Mucosa of stomach (tissue), 1 donor: ENCODE measurements around the gene MEGF11.

Experiments used
- H3K27me3 ChIP-seq: one replicate; pipeline ENCODE4 v1.7.0; 2013; ENCODE audit warnings: mild to moderate bottlenecking, low read length; ENCODE audit not compliant: control insufficient read depth, insufficient read depth
- H3K36me3 ChIP-seq: one replicate; pipeline ENCODE4 v1.7.0; 2013; ENCODE audit warnings: low read length; ENCODE audit not compliant: control insufficient read depth, insufficient read depth
- H3K4me1 ChIP-seq: one replicate; pipeline ENCODE4 v1.7.0; 2013; ENCODE audit warnings: mild to moderate bottlenecking, low read length; ENCODE audit not compliant: control insufficient read depth, insufficient read depth
- H3K4me3 ChIP-seq: one replicate; pipeline ENCODE4 v1.7.0; 2013; ENCODE audit warnings: low read length
- H3K9ac ChIP-seq: one replicate; pipeline ENCODE4 v1.7.0; 2013; ENCODE audit warnings: mild to moderate bottlenecking, low read length, moderate library complexity
- H3K9me3 ChIP-seq: one replicate; pipeline ENCODE4 v1.7.0; 2013; ENCODE audit warnings: mild to moderate bottlenecking, low read length, moderate library complexity; ENCODE audit not compliant: control insufficient read depth
- donor health status: Pancreatic carcinoma.

Gene MEGF11

GRCh38 chr15:66128116-66128680, 125.4 kb downstream of the MEGF11 start:
- peaks cover 9% of the 10 kb centered on the region for H3K4me1 ChIP-seq
- H3K9me3 ChIP-seq, result no peaks in the 10 kb centered on the region
- H3K27me3 ChIP-seq, result peaks cover 11% of the 10 kb centered on the region
- no peak overlapping the region for H3K9ac ChIP-seq
- no peak overlapping the region for H3K4me3 ChIP-seq
- H3K36me3 ChIP-seq, result no peaks in the 10 kb centered on the region

DNA sequence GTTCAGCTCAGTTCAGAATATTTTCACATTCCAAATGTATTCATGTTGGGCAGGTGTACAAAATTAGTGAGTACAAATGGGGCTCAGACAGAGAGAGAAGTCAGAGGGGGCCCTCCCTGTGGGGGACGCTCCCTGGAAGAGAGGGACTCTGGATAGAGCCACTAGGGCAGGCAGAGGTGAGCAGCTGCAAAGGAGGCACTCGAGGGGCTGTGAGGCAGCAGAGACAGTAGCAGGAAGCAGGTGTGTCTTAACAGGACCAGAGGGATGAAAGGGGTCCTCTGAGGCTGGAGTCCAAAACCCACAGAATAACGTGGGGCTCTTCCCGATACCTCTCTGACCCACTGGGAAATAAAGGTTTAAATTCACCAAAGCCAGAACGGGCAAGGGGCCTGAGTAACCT, 127.1 kb downstream of the MEGF11 start:
- no peak overlapping the region for H3K4me3 ChIP-seq
- no peaks in the 10 kb centered on the region for H3K9me3 ChIP-seq
- H3K4me1 ChIP-seq, result peaks cover 5% of the 10 kb centered on the region
- no peak overlapping the region for H3K9ac ChIP-seq
- peaks cover 11% of the 10 kb centered on the region for H3K27me3 ChIP-seq
- H3K36me3 ChIP-seq, result no peaks in the 10 kb centered on the region

GRCh38 chr15:66126031-66126441, 127.5 kb downstream of the MEGF11 start:
- peaks cover under 1% of the 10 kb centered on the region for H3K4me1 ChIP-seq
- no peak overlapping the region for H3K9ac ChIP-seq
- no peaks in the 10 kb centered on the region for H3K36me3 ChIP-seq
- H3K27me3 ChIP-seq, result peaks cover 11% of the 10 kb centered on the region
- H3K9me3 ChIP-seq, result no peaks in the 10 kb centered on the region
- H3K4me3 ChIP-seq, result no peak overlapping the region

GRCh38 chr15:66124651-66125050, 128.9 kb downstream of the MEGF11 start:
- Histone ChIP-seq H3K27me3 (peaks cover 7% of the 10 kb centered on the region), H3K9ac (no peak overlapping the region), H3K9me3 (no peaks in the 10 kb centered on the region), H3K4me1 (no peaks in the 10 kb centered on the region), H3K36me3 (no peaks in the 10 kb centered on the region), H3K4me3 (no peak overlapping the region)

DNA sequence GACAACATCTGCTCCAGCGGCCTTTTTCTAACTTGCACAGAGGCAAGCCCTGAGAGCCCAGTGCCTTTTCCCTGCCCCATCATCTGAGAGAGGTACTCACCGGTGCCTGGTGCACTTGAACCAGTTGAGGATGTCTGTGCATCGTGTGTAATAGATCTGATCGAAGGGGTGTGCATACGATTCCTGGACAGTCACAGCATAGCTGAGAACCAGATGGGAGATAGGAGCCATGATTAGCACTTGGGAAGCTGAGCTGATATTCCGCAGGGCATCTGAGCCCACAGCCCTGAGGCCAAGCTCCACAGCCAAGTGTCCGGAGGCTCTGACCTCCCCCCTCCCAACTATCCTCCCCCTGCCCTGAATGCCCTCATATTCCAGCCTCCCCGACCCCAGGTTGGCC, 129.8 kb downstream of the MEGF11 start:
- H3K9ac ChIP-seq, result no peak overlapping the region
- H3K27me3 ChIP-seq, result peaks cover 7% of the 10 kb centered on the region
- no peaks in the 10 kb centered on the region for H3K9me3 ChIP-seq
- no peaks in the 10 kb centered on the region for H3K4me1 ChIP-seq
- H3K36me3 ChIP-seq, result no peaks in the 10 kb centered on the region
- H3K4me3 ChIP-seq, result no peak overlapping the region

GRCh38 chr15:66120422-66120821, 133.1 kb downstream of the MEGF11 start:
- Histone ChIP-seq H3K9me3 (no peaks in the 10 kb centered on the region), H3K4me3 (no peak overlapping the region), H3K36me3 (no peaks in the 10 kb centered on the region), H3K9ac (no peak overlapping the region), H3K27me3 (peaks cover 5% of the 10 kb centered on the region), H3K4me1 (no peaks in the 10 kb centered on the region)

DNA sequence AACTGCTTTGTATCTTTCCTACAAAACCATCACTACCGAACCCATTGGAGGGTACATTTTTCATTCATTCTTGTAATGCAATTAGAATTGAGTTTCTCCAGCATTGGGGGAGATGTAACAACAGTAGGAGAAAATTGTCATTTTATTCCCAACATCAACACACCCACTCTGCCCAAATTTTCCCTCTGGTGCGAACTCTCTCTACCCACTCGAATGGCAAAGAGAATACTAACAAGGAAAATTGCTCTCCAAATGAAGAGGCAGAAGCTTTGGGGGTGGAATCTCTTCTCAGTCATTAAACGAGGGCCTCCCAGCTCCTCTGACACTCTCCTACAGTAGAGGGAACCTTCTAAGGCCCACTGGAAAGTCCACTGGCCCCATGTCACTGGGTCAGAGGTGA, 135.7 kb downstream of the MEGF11 start:
- Histone ChIP-seq H3K36me3 (no peaks in the 10 kb centered on the region), H3K9ac (no peak overlapping the region), H3K4me3 (no peak overlapping the region), H3K27me3 (no peaks in the 10 kb centered on the region), H3K9me3 (no peaks in the 10 kb centered on the region), H3K4me1 (no peaks in the 10 kb centered on the region)

DNA sequence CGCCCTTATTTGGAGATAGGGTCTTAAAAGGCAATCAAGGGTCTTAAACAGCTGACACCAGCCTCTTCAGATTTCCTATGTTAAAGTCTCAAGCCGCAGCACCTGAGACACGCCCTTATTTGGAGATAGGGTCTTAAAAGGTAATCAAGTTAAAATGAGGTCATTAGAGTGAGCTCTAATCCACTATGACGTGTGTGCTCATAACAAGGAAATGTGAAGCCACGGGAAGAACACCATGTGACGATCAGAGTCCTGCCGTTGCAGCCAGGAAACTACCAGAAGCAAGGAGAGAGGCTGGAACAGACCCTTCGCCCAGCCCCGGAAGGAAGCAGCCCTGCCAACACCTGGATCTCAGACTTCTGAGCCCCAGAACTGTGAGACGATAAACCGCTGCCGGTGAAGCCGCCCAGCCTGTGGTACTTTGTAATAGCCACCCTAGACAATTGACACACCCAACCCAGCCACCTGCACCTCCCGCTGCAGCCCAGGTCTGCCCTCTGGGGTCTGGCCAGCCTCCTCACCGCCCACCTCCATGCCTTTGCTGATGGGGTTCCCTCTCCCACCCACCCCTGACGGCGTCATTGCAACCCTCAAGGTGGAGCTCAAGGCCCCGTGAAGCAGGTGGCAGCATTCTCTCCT, 137.9 kb downstream of the MEGF11 start:
- Histone ChIP-seq H3K36me3 (no peaks in the 10 kb centered on the region), H3K9me3 (no peaks in the 10 kb centered on the region), H3K9ac (no peak overlapping the region), H3K4me1 (no peaks in the 10 kb centered on the region), H3K27me3 (no peaks in the 10 kb centered on the region), H3K4me3 (no peak overlapping the region)

- Histone ChIP-seq H3K9me3 (no peaks in the 10 kb centered on the region), H3K36me3 (no peaks in the 10 kb centered on the region), H3K9ac (no peak overlapping the region), H3K4me3 (no peak overlapping the region), H3K27me3 (no peaks in the 10 kb centered on the region), H3K4me1 (no peaks in the 10 kb centered on the region)
These were observed 138.6 kb downstream of the MEGF11 start for GRCh38 chr15:66114863-66115425.

DNA sequence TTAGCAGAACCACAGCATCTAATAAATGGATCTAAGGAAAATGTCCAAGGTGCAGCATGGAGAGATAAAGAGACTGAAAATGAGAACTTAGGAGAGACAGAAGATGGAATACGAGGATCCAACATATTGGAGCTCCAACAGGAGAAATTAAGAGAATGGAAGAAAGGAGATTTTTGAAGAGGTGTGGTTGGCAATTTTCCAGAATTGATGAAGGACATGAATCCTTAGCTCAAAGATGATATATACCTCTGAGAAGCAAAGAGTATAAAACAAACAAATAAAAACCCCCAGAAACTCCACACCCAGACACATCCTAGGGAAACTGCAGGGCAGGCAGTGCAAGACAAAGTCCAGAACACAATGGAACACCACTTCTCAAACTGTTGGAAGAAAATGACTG, 141.2 kb downstream of the MEGF11 start:
- no peaks in the 10 kb centered on the region for H3K9me3 ChIP-seq
- H3K4me3 ChIP-seq, result no peak overlapping the region
- H3K4me1 ChIP-seq, result no peaks in the 10 kb centered on the region
- no peaks in the 10 kb centered on the region for H3K27me3 ChIP-seq
- H3K36me3 ChIP-seq, result no peaks in the 10 kb centered on the region
- no peak overlapping the region for H3K9ac ChIP-seq

- H3K4me3 ChIP-seq, result no peak overlapping the region
- H3K9me3 ChIP-seq, result no peaks in the 10 kb centered on the region
- no peaks in the 10 kb centered on the region for H3K36me3 ChIP-seq
- no peak overlapping the region for H3K9ac ChIP-seq
- H3K27me3 ChIP-seq, result no peaks in the 10 kb centered on the region
- H3K4me1 ChIP-seq, result no peaks in the 10 kb centered on the region
These were observed 142.2 kb downstream of the MEGF11 start for GRCh38 chr15:66111363-66111762.

- H3K9me3 ChIP-seq, result no peaks in the 10 kb centered on the region
These were observed 142.7 kb downstream of the MEGF11 start for GRCh38 chr15:66110864-66111263.

More at GRCh38 chr15:66110864-66111263, 142.7 kb downstream of the MEGF11 start:
- H3K36me3 ChIP-seq, result no peaks in the 10 kb centered on the region
- H3K4me1 ChIP-seq, result no peaks in the 10 kb centered on the region
- H3K4me3 ChIP-seq, result no peak overlapping the region
- H3K9ac ChIP-seq, result no peak overlapping the region
- H3K27me3 ChIP-seq, result peaks cover 1% of the 10 kb centered on the region
